Panc1 (cell line): Measurements from ENCODE around the gene KLF17. TPM values are rescaled to one million over a fixed set of nuclear protein-coding genes. Genes with fewer than 3 reads are reported as not detected.

Experiments used
- ATAC-seq: fragments of 200-7000 bp; cut with Tn5 transposase; 2 replicates; pipeline ENCODE4 v1.9.1; 2020; ENCODE audit warnings: mild to moderate bottlenecking, moderate library complexity
- BruUV-seq: library from RNA; stranded (reverse); fragments of 400-500 nt; replicated peaks from 2 replicates; lab custom pipeline; 2021; lab: Mats Ljungman, UMichigan
- CTCF ChIA-PET: fragments of 300-600 bp; sonication (Branson Sonifier 250); formaldehyde crosslinking; loops from one replicate; lab custom pipeline; 2022; ENCODE audit warnings: antibody characterized with exemption; lab: Charles Lee
- POLR2A ChIA-PET: fragments of 300-600 bp; sonication (Branson Sonifier 250); formaldehyde crosslinking; loops from one replicate; lab custom pipeline; 2022; ENCODE audit warnings: antibody characterized with exemption; lab: Charles Lee
- DNase-seq: peaks from one replicate; pipeline ENCODE4 v3.0.0-alpha.2; 2010; ENCODE audit warnings: low read depth, low spot score
- H3K27ac ChIP-seq: 2 replicates; pipeline ENCODE4 v1.5.1; 2011; ENCODE audit warnings: mild to moderate bottlenecking, low read length, inconsistent platforms
- H3K27me3 ChIP-seq: fragments of 200-500 bp; sonication (Bioruptor generic); 2 replicates; pipeline ENCODE4 v1.6.0; 2014; ENCODE audit warnings: low read length, inconsistent platforms; ENCODE audit not compliant: control insufficient read depth, insufficient read depth
- H3K36me3 ChIP-seq: fragments of 200-500 bp; sonication (Bioruptor generic); 2 replicates; pipeline ENCODE4 v1.5.1; 2014; ENCODE audit warnings: inconsistent platforms, mild to moderate bottlenecking, low read length, moderate library complexity; ENCODE audit not compliant: control insufficient read depth, insufficient read depth
- H3K4me1 ChIP-seq: 2 replicates; pipeline ENCODE4 v1.5.1; 2011; ENCODE audit warnings: inconsistent platforms, mild to moderate bottlenecking, low read length, moderate library complexity; ENCODE audit not compliant: control insufficient read depth, insufficient read depth
- H3K4me3 ChIP-seq, 2 experiments: 2 replicates each; pipeline ENCODE4 v1.5.1; 2011 to 2012; ENCODE audit warnings: low read depth in 2 of 2, low read length in 2 of 2, mild to moderate bottlenecking in 2 of 2, inconsistent platforms in 1 of 2, moderate library complexity in 1 of 2
- H3K9me3 ChIP-seq: fragments of 200-500 bp; sonication (Bioruptor generic); 2 replicates; pipeline ENCODE4 v1.5.1; 2014; ENCODE audit warnings: low read depth, mild to moderate bottlenecking, inconsistent platforms, low read length, moderate library complexity; ENCODE audit not compliant: control insufficient read depth, insufficient read depth
- CTCF ChIP-seq: fragments of 450-650 bp; IDR thresholded peaks from 2 replicates; pipeline ENCODE4 v1.5.1; 2017; ENCODE audit warnings: mild to moderate bottlenecking
- POLR2AphosphoS5 ChIP-seq: IDR thresholded peaks from 2 replicates; pipeline ENCODE4 v1.6.1; 2012; ENCODE audit warnings: mild to moderate bottlenecking, low read depth, low read length, moderate library complexity
- REST ChIP-seq, 2 experiments: IDR thresholded peaks; 2 replicates each; pipeline ENCODE4 v1.6.1; 2011 to 2012; ENCODE audit warnings: low read depth in 2 of 2, control low read depth in 1 of 2, low read length in 1 of 2, mild to moderate bottlenecking in 1 of 2, moderate library complexity in 1 of 2; ENCODE audit not compliant: insufficient read depth in 1 of 2
- SIN3A ChIP-seq: IDR thresholded peaks from 2 replicates; pipeline ENCODE4 v1.6.1; 2012; ENCODE audit warnings: low read depth, mild to moderate bottlenecking, low read length, moderate library complexity, borderline replicate concordance; ENCODE audit not compliant: insufficient read depth
- TCF7L2 ChIP-seq: IDR thresholded peaks from 2 replicates; pipeline ENCODE4 v1.6.1; 2011; ENCODE audit warnings: mild to moderate bottlenecking, low read depth, low read length, inconsistent platforms
- in situ Hi-C: cut with HindIII; loops from 2 replicates; pipeline ENCODE4 v1.10.0; 2016; ENCODE audit warnings: low sequenced_read_pairs, low pct_unique_long_range_greater_than_20kb
- intact Hi-C: fragments of 100-400 bp; cut with micrococcal nuclease; formaldehyde crosslinking; loops from one replicate; pipeline ENCODE4 v1.10.0; 2022; ENCODE audit not compliant: unreplicated experiment
- total RNA-seq: library from RNA; stranded (reverse); gene quantifications from one replicate; pipeline ENCODE4 v1.2.1, GENCODE V29; 2021; ENCODE audit not compliant: unreplicated experiment

KLF17 gene
- total RNA-seq, 1 experiment from 2014 or later: not detected

GRCh38 chr1:44174630-44175029, 56.0 kb downstream of the KLF17 start:
- in situ Hi-C loops (no loop called here), intact Hi-C loops (no loop called here)
- Histone ChIP-seq H3K27ac (no peak overlapping the region), H3K4me3 (no peak overlapping the region), H3K36me3 (no peaks in the 10 kb centered on the region), H3K27me3 (no peaks in the 10 kb centered on the region), H3K9me3 (peaks cover 13% of the 10 kb centered on the region; the same call in 1 of the 2 replicates), H3K4me1 (no peaks in the 10 kb centered on the region)
- CTCF ChIA-PET: no interaction called here
- BruUV-seq: no TSS peak
- POLR2A ChIA-PET: no interaction called here
- ATAC-seq (no peak), DNase-seq (no peak)
- TF ChIP-seq POLR2AphosphoS5: no peak
- no peak for TF ChIP-seq CTCF
- TF ChIP-seq TCF7L2: no peak
- TF ChIP-seq SIN3A: no peak
- no peak for TF ChIP-seq REST (IDR thresholded peaks at IDR 0.05; ENCODE audit: insufficient read depth in 1 of 2, low read depth in 2 of 2, low read length in 1 of 2)

Other genes starting within 250 kb of the KLF17 start
- gene ARTN, start 185.0 kb upstream of the KLF17 start, total RNA-seq: 0.49 TPM
- 40.0 TPM for gene IPO13, start 171.9 kb upstream of the KLF17 start, total RNA-seq
- gene DPH2, start 148.8 kb upstream of the KLF17 start, total RNA-seq: 76.0 TPM
- gene ATP6V0B, start 143.9 kb upstream of the KLF17 start, total RNA-seq: 134 TPM
- gene B4GALT2, start 139.6 kb upstream of the KLF17 start, total RNA-seq: 90.1 TPM
- gene CCDC24, start 127.2 kb upstream of the KLF17 start, total RNA-seq: 24.4 TPM
- 9.2 TPM for gene SLC6A9, start 87.4 kb upstream of the KLF17 start, total RNA-seq
- gene KLF18, start 22.8 kb downstream of the KLF17 start, total RNA-seq: not detected
- 52.9 TPM for gene DMAP1, start 94.7 kb downstream of the KLF17 start, total RNA-seq
- 83.3 TPM for gene ERI3, start 236.4 kb downstream of the KLF17 start, total RNA-seq